HCT116 (cell line): Measurements from ENCODE around the gene SLC12A7. TPM values are rescaled to one million over a fixed set of nuclear protein-coding genes. Genes with fewer than 3 reads are reported as not detected.

Source experiments
- ATAC-seq: fragments of 200-7000 bp; cut with Tn5 transposase; 2 replicates; pipeline ENCODE4 v1.9.1; 2020; ENCODE audit warnings: mild to moderate bottlenecking, moderate library complexity
- BruUV-seq: library from RNA; stranded (reverse); fragments of 400-500 nt; replicated peaks from 2 replicates; lab custom pipeline; 2021; lab: Mats Ljungman, UMichigan
- CTCF ChIA-PET: fragments of 300-600 bp; sonication (Branson Sonifier 250); formaldehyde crosslinking; loops from one replicate; lab custom pipeline; 2021; ENCODE audit warnings: antibody characterized with exemption; lab: Charles Lee
- POLR2A ChIA-PET: fragments of 300-600, 350-600 bp; sonication (Branson Sonifier 250); formaldehyde crosslinking; loops from one replicate; lab custom pipeline; 2021; ENCODE audit warnings: antibody characterized with exemption; lab: Charles Lee
- RAD21 ChIA-PET, 2 experiments: fragments of 300-600 bp; sonication (Branson Sonifier 250); formaldehyde crosslinking; loops; one replicate each; lab custom pipeline; 2023; ENCODE audit warnings: low total read pairs in 2 of 2; ENCODE audit not compliant: uncharacterized antibody in 2 of 2, unreplicated experiment in 2 of 2, low non-redundant PET in 1 of 2; lab: Charles Lee
- DNase-seq: peaks from one replicate; pipeline ENCODE4 v3.0.0-alpha.2; 2010; ENCODE audit warnings: low read depth, low spot score
- H2AFZ ChIP-seq: fragments of 200-600 bp; shearing (Covaris generic), sonication (generic); 2 replicates; pipeline ENCODE4 v1.6.1; 2017; ENCODE audit warnings: low read depth, mixed run types, mixed read lengths, antibody characterized with exemption, low read length; ENCODE audit not compliant: poor library complexity, severe bottlenecking
- H3K27ac ChIP-seq: 2 replicates; pipeline ENCODE4 v1.5.1; 2012; ENCODE audit warnings: low read depth, low read length
- H3K27me3 ChIP-seq: fragments of 200-600 bp; sonication (generic); 2 replicates; pipeline ENCODE4 v1.6.1; 2016; ENCODE audit warnings: mixed run types, low read length, mixed read lengths; ENCODE audit not compliant: insufficient read depth
- H3K36me3 ChIP-seq, 2 experiments: fragments of 200-500 bp in 1 of 2; fragments of 200-600 bp in 1 of 2; sonication (Bioruptor generic) in 1 of 2; sonication (generic) in 1 of 2; 2 replicates each; pipeline versions ENCODE4 v1.5.1 to v1.6.1; 2014 to 2016; ENCODE audit warnings: low read length in 2 of 2, inconsistent platforms in 1 of 2, mixed read lengths in 1 of 2, mixed run types in 1 of 2; ENCODE audit not compliant: insufficient read depth in 2 of 2, control insufficient read depth in 1 of 2
- H3K4me1 ChIP-seq, 2 experiments: fragments of 200-600 bp in 1 of 2; sonication (generic) in 1 of 2; 2 replicates each; pipeline versions ENCODE4 v1.5.1 to v1.6.1; 2012 to 2017; ENCODE audit warnings: low read length in 2 of 2, inconsistent platforms in 1 of 2, mild to moderate bottlenecking in 1 of 2, mixed read lengths in 1 of 2, mixed run types in 1 of 2, moderate library complexity in 1 of 2; ENCODE audit not compliant: insufficient read depth in 2 of 2, control insufficient read depth in 1 of 2
- H3K4me2 ChIP-seq: fragments of 200-600 bp; sonication (generic); 2 replicates; pipeline ENCODE4 v1.6.1; 2017; ENCODE audit warnings: mixed run types, low read length, mixed read lengths
- H3K4me3 ChIP-seq, 2 experiments: fragments of 200-600 bp in 1 of 2; sonication (generic) in 1 of 2; replicated peaks in 1 of 2; 2 replicates each; pipeline ENCODE4 v1.5.1; 2011 to 2016; ENCODE audit warnings: low read length in 2 of 2, control low read depth in 1 of 2, low read depth in 1 of 2, mild to moderate bottlenecking in 1 of 2, mixed read lengths in 1 of 2, mixed run types in 1 of 2
- H3K79me2 ChIP-seq: fragments of 200-600 bp; sonication (generic); 2 replicates; pipeline ENCODE4 v1.6.1; 2017; ENCODE audit warnings: mild to moderate bottlenecking, mixed run types, low read length, moderate library complexity, mixed read lengths; ENCODE audit not compliant: insufficient read depth
- H3K9ac ChIP-seq: fragments of 200-600 bp; sonication (generic); 2 replicates; pipeline ENCODE4 v1.6.1; 2016; ENCODE audit warnings: low read length, mixed read lengths
- H3K9me2 ChIP-seq: fragments of 200-600 bp; sonication (generic), shearing (Covaris generic); 2 replicates; pipeline ENCODE4 v1.6.1; 2017; ENCODE audit warnings: mixed run types, mild to moderate bottlenecking, moderate library complexity; ENCODE audit not compliant: insufficient read depth
- H3K9me3 ChIP-seq, 2 experiments: fragments of 200-500 bp in 1 of 2; fragments of 200-600 bp in 1 of 2; sonication (Bioruptor generic) in 1 of 2; sonication (generic) in 1 of 2; 2 replicates each; pipeline ENCODE4 v1.6.1; 2014 to 2017; ENCODE audit warnings: low read length in 2 of 2, mixed read lengths in 2 of 2, inconsistent platforms in 1 of 2, low read depth in 1 of 2, mild to moderate bottlenecking in 1 of 2, mixed run types in 1 of 2, moderate library complexity in 1 of 2; ENCODE audit not compliant: control insufficient read depth in 1 of 2, insufficient read depth in 1 of 2
- H4K20me1 ChIP-seq: fragments of 200-600 bp; sonication (generic), shearing (Covaris generic); 2 replicates; pipeline ENCODE4 v1.6.1; 2017; ENCODE audit warnings: mixed run types, mild to moderate bottlenecking, moderate library complexity; ENCODE audit not compliant: insufficient read depth
- ATF3 ChIP-seq: IDR thresholded peaks from 2 replicates; pipeline ENCODE4 v1.6.1; 2012
- CEBPB ChIP-seq: IDR thresholded peaks from 2 replicates; pipeline ENCODE4 v1.6.1; 2012; ENCODE audit warnings: low read depth
- EZH2phosphoT487 ChIP-seq: fragments of 200-600 bp; IDR thresholded peaks from 2 replicates; pipeline ENCODE4 v1.6.1; 2018; ENCODE audit warnings: antibody characterized with exemption, borderline replicate concordance
- FOSL1 ChIP-seq: IDR thresholded peaks from 2 replicates; pipeline ENCODE4 v1.6.1; 2012; ENCODE audit warnings: low read depth
- JUND ChIP-seq: IDR thresholded peaks from 2 replicates; pipeline ENCODE4 v1.6.1; 2012
- MAX ChIP-seq: IDR thresholded peaks from 2 replicates; pipeline ENCODE4 v1.6.1; 2012
- POLR2A ChIP-seq: IDR thresholded peaks from 2 replicates; pipeline ENCODE4 v1.7.0; 2011; ENCODE audit warnings: borderline replicate concordance; ENCODE audit not compliant: insufficient read depth, insufficient read length; ENCODE audit errors: extremely low read depth
- POLR2AphosphoS5 ChIP-seq: IDR thresholded peaks from 2 replicates; pipeline ENCODE4 v1.6.1; 2011; ENCODE audit warnings: mild to moderate bottlenecking, low read depth, low read length, moderate library complexity
- RAD21 ChIP-seq: IDR thresholded peaks from 2 replicates; pipeline ENCODE4 v1.6.1; 2012; ENCODE audit warnings: low read depth, mild to moderate bottlenecking
- REST ChIP-seq: IDR thresholded peaks from 2 replicates; pipeline ENCODE4 v1.6.1; 2012; ENCODE audit warnings: low read depth
- SRF ChIP-seq: IDR thresholded peaks from 2 replicates; pipeline ENCODE4 v1.6.1; 2012; ENCODE audit warnings: low read depth
- TCF7L2 ChIP-seq: IDR thresholded peaks from 2 replicates; pipeline ENCODE4 v1.7.0; 2011; ENCODE audit warnings: borderline replicate concordance, inconsistent platforms; ENCODE audit not compliant: insufficient read depth, insufficient read length; ENCODE audit errors: extremely low read depth
- YY1 ChIP-seq: IDR thresholded peaks from 2 replicates; pipeline ENCODE4 v1.6.1; 2011; ENCODE audit warnings: low read length, low read depth, moderate library complexity, mild to moderate bottlenecking; ENCODE audit not compliant: insufficient replicate concordance; ENCODE audit errors: extremely low read depth
- ZBTB33 ChIP-seq: IDR thresholded peaks from 2 replicates; pipeline ENCODE4 v1.6.1; 2011; ENCODE audit warnings: mild to moderate bottlenecking, low read length, moderate library complexity; ENCODE audit not compliant: insufficient replicate concordance; ENCODE audit errors: extremely low read depth
- ZFX ChIP-seq: fragments of 450-650 bp; IDR thresholded peaks from 2 replicates; pipeline ENCODE4 v1.6.1; 2017
- ZNF274 ChIP-seq: fragments of 200-500 bp; sonication (Bioruptor generic); IDR thresholded peaks from 2 replicates; pipeline ENCODE4 v1.6.1; 2014; ENCODE audit warnings: mild to moderate bottlenecking, low read depth, low read length, inconsistent platforms
- intact Hi-C: fragments of 100-400 bp; cut with micrococcal nuclease; formaldehyde crosslinking; loops from 2 replicates; pipeline ENCODE4 v1.10.0; 2022
- total RNA-seq: library from RNA; stranded (reverse); gene quantifications from one replicate; pipeline ENCODE4 v1.2.1, GENCODE V29; 2021; ENCODE audit not compliant: unreplicated experiment

The SLC12A7 gene
- total RNA-seq, 1 experiment from 2014 or later = 29.6 TPM

GRCh38 chr5:1101961-1102713, 9.7 kb downstream of the SLC12A7 start:
- BruUV-seq = no TSS peak
- Histone ChIP-seq H3K79me2 (peaks cover 20% of the 10 kb centered on the region; the same call in 1 of the 2 replicates), H3K4me3 (no peak overlapping the region), H3K9me3 (no peaks in the 10 kb centered on the region), H3K9me2 (no peaks in the 10 kb centered on the region), H2AFZ (no peak overlapping the region), H3K4me2 (no peak overlapping the region), H3K9ac (no peak overlapping the region), H3K27ac (no peak overlapping the region), H4K20me1 (no peaks in the 10 kb centered on the region), H3K27me3 (no peaks in the 10 kb centered on the region), H3K36me3 (no peaks in the 10 kb centered on the region), H3K4me1 (no peaks in the 10 kb centered on the region)
- DNase-seq (no peak), ATAC-seq (no peak)
- ChIA-PET POLR2A (no interaction called here), RAD21 (no interaction called here), CTCF (no interaction called here)
- TF ChIP-seq JUND (no peak), ZFX (no peak), ATF3 (no peak), SRF (no peak), EZH2phosphoT487 (no peak), CEBPB (no peak), RAD21 (no peak), POLR2AphosphoS5 (no peak), TCF7L2 (no peak), ZNF274 (no peak), YY1 (no peak), FOSL1 (no peak), REST (no peak), POLR2A (no peak), ZBTB33 (no peak), MAX (no peak)
- intact Hi-C loops = no loop called here
